GM23248 (cell line): ENCODE data around the gene REXO5.

ENCODE experiments used
- EZH2 ChIP-seq: fragments of 200-600 bp; sonication (generic); IDR thresholded peaks from 2 replicates; pipeline ENCODE4 v1.6.1; 2018; ENCODE audit warnings: antibody characterized with exemption, mild to moderate bottlenecking; ENCODE audit not compliant: insufficient read depth, poor library complexity, severe bottlenecking
- EZH2phosphoT487 ChIP-seq: fragments of 200-600 bp; sonication (generic); IDR thresholded peaks from 2 replicates; pipeline ENCODE4 v1.6.1; 2018; ENCODE audit warnings: antibody characterized with exemption, moderate library complexity, mild to moderate bottlenecking, low read depth; ENCODE audit not compliant: insufficient read depth

GRCh38 chr16:20812510-20812909, 6.2 kb downstream of the REXO5 start:
- TF ChIP-seq EZH2phosphoT487 (no peak), EZH2 (no peak)
